WI38 (cell line): Measurements from ENCODE around the gene FOXO3.

Source experiments
- H3K4me3 ChIP-seq: 2 replicates; pipeline ENCODE4 v1.5.1; 2011; ENCODE audit warnings: low read depth, mild to moderate bottlenecking, control low read depth, low read length
- TF ChIP-seq, protein P1 (sequence below): IDR thresholded peaks from 2 replicates; pipeline ENCODE4 v1.5.1; 2012; ENCODE audit warnings: low read depth, mild to moderate bottlenecking, control low read depth, low read length

The FOXO3 gene

DNA sequence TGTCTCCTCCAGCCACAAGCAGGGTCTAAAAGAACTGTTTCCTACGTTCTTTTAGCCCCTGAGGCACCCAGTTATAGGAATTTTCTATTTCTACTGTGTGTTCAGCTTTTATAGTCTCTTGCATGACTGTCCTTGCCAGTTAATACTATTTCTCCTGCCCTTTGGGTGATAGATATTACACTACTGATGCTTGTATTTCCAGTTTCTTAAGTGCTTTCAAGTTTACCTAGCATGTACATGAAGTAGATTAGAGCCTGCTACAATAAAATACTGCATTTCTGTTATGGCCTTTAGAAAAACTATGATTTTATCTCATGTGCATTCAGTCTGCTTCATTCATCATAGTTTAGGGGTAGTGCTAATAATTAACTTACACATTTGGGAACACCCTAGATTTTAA is 89.6 kb downstream of the FOXO3 start:
- H3K4me3 ChIP-seq = no peak overlapping the region
- TF ChIP-seq, protein P1, sequence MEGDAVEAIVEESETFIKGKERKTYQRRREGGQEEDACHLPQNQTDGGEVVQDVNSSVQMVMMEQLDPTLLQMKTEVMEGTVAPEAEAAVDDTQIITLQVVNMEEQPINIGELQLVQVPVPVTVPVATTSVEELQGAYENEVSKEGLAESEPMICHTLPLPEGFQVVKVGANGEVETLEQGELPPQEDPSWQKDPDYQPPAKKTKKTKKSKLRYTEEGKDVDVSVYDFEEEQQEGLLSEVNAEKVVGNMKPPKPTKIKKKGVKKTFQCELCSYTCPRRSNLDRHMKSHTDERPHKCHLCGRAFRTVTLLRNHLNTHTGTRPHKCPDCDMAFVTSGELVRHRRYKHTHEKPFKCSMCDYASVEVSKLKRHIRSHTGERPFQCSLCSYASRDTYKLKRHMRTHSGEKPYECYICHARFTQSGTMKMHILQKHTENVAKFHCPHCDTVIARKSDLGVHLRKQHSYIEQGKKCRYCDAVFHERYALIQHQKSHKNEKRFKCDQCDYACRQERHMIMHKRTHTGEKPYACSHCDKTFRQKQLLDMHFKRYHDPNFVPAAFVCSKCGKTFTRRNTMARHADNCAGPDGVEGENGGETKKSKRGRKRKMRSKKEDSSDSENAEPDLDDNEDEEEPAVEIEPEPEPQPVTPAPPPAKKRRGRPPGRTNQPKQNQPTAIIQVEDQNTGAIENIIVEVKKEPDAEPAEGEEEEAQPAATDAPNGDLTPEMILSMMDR = no peak

DNA sequence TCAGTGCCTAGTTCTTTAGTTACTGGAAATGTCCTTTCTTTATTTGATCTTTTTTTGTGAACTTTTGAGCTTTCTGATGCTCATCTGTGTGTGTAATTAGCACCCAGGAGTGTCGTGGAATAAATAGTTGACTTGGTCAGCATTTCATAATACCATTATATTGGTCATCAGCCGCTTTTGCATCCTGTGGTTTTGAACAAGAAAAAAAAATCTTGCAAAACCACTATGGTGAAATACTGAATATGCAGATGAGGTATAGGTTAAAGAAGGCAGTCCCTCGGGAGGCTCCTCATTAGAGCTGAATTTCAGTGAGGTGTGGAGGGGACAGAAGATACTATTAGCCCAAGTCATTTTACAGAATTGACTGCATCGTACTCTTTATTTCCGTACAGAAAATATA is 90.1 kb downstream of the FOXO3 start:
- TF ChIP-seq, protein P1 = no peak
- peak overlapping the region; percentile 28; the same call in 1 of the 2 replicates for H3K4me3 ChIP-seq

DNA sequence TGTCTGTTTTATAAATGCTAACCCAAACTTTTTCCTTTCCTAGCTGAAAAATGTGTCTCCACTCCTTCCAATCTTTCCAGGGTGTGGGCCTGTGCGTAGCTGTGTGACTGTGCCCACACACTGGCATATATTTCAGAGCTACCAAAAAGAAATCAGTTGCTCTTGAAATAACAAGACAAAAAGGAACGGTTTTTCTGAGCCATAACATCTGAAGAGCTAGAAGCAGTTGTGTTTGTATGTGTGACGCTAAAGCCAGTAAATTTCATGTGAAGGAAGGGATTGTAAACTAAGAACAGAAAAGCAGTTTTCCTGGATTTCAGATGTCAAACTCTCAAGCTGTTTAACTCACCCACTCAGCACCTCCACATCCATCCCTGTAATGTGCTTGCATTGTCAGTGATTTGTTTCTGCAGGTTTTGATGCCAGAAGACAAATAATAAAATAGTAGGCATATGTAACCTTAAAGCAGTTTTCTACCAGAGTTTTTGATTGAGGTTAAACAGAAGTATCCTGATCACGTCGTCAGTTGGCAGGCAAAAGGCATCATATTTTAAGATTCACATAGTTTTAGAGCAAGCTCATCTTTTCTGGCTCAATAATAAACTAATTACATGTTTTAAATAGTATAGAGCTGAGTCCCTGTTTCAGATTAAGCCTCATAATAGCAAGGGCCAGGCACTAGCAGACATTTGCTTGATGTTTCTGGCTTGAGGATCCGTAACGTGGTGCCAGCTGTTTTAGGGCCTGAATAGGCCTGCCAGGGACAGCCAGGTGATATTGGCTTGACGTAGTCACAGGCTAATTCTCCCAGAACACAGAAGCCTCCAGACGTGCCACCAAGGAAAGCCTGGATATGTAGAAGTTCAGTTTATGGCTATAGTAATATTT is 90.9 kb downstream of the FOXO3 start:
- TF ChIP-seq, protein P1 = no peak
- peak overlapping the region; percentile 28 for H3K4me3 ChIP-seq

DNA sequence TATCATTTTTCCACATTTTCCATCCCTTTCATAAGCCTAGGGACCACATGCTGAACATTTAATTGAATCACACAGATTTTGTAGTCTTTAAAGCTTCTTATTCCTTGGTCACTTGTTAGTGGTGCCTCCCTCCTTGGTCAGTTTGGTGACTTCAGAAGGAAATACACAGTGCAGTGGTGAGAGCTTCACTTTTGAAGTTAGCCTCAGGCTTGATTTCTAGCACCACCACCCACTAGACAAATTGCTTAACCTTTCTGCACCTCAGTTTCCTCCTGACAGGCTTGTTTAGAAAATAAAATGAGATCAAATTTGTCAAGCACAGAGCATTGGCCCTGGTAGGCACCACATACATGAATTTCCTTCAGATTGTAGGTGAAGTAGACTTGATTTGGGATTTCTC is 91.7 kb downstream of the FOXO3 start:
- TF ChIP-seq, protein P1 = no peak
- H3K4me3 ChIP-seq = no peak overlapping the region

DNA sequence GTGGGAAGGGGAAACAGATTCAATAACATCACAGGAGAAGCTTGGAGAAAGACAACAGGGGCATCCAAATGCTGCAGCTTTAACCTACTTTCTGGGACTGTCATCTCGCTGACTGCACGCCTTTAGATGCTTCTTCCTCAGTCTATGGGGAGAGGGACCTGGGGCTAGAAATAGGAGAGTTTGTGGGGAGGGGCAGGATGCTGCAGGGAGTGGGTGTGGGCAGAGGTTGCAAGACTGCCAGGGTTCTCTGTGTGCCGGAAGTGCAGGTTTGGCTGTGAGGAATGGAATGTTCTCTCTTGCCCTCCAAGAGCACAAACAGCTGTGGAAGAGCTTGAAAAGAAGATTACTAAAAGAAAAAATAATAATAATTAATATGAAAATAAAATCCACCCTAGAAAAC is 93.2 kb downstream of the FOXO3 start:
- TF ChIP-seq, protein P1 = no peak
- no peak overlapping the region for H3K4me3 ChIP-seq

DNA sequence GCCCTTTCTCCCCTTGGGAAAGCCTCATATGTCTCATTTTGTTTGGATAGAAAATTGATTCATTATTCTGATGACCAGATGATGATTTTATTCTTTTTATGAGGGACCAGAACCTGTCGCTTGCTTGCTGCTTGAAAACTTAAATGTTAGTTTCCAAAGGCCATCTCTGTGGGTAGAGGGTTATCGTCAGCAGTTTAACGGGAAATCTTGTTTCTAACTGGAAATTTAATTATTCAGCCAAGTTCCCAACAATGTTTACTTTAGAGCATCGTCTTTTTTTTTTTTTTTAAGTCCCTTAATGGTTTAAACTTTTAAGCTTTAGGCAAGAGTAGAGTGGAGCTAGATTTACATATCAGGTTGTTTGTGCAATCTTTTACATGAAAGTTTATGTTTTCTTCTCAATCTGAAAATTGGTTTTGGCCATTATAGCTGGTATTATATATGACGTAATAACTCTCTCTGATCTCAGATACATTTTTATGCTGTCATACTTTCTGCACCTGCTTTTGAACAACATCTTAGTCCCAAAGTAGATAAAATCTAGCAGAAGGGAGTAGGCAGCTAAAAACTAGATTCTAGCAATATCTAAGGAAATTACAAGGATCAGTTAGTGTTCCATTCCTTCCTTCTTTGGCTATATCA is 93.9 kb downstream of the FOXO3 start:
- H3K4me3 ChIP-seq = no peak overlapping the region
- TF ChIP-seq, protein P1 = no peak

DNA sequence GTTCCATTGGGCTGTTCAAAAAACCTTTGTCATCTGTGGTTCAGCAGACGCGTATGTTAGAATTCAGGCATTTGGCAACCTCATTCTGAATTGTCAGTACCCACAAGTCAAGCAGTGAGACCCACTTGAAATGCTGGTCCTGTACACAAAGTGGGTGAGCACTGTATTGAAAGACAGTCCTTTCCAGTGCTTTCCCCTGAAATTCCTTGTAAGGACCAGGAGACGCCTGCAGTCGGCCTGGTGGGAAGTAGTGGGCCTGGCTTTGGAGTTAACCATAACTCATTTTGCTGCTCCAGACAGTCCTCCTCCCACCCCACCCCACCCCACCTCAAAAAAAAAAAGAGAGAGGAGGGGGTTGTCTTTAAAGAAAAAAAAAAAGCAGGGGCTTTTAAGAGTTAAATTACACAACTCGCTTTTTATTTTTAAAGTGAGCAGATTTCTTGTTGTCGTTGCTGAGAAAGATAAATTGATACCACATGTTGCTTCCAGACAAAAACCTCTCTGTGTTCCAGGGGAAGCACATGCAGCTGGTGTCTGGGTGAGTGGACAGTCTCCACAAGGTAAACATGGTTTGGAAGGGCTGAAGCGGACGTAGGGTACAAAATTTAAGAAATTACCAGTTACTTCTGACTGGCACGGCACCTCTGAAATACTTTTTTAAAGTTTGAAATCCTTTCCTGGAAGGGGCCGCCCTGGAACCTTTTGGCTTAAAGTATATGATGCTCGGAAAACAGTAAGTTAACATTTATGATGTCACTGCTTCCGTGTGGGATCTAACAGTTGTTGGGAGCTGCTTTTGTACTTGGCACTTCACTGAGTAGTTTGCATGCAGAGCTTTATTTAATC is 95.3 kb downstream of the FOXO3 start:
- TF ChIP-seq, protein P1 = no peak
- no peak overlapping the region for H3K4me3 ChIP-seq
